Activated CD8-positive, alpha-beta T cell treated with anti-CD3 and anti-CD28 coated beads for 36 hours (primary cell): ENCODE data around the gene TMEM41B. TPM values are rescaled to one million over a fixed set of nuclear protein-coding genes. Genes with fewer than 3 reads are reported as not detected.
A peak's percentile ranks its signal among the peaks of the same experiment; 100 is the strongest.

Experiments
- ATAC-seq: fragments of 200-7000 bp; cut with Tn5 transposase; one replicate; pipeline ENCODE4 v1.10.0; 2021; ENCODE audit warnings: mild to moderate bottlenecking, moderate library complexity
- CTCF ChIA-PET: fragments of 350-600 bp; sonication (Branson Sonifier 250); formaldehyde crosslinking; loops from one replicate; lab custom pipeline; 2021; ENCODE audit warnings: antibody characterized with exemption; lab: Charles Lee
- POLR2A ChIA-PET: fragments of 350-600 bp; sonication (Branson Sonifier 250); formaldehyde crosslinking; loops from one replicate; lab custom pipeline; 2021; ENCODE audit warnings: antibody characterized with exemption; lab: Charles Lee
- DNase-seq: peaks from one replicate; pipeline ENCODE4 v3.0.0-alpha.2; 2020
- H3K27ac Mint-ChIP-seq: one replicate; pipeline ENCODE4 v1.8.0; 2021; ENCODE audit warnings: mild to moderate bottlenecking, mixed read lengths
- H3K27me3 Mint-ChIP-seq: one replicate; pipeline ENCODE4 v1.8.0; 2021; ENCODE audit warnings: mixed read lengths
- H3K36me3 Mint-ChIP-seq: one replicate; pipeline ENCODE4 v1.8.0; 2021; ENCODE audit warnings: low read depth, mixed read lengths
- H3K4me1 Mint-ChIP-seq: one replicate; pipeline ENCODE4 v1.8.0; 2021; ENCODE audit warnings: low read depth, mixed read lengths
- H3K4me3 Mint-ChIP-seq: one replicate; pipeline ENCODE4 v1.8.0; 2021; ENCODE audit warnings: mild to moderate bottlenecking, moderate library complexity, mixed read lengths
- H3K9me3 Mint-ChIP-seq: one replicate; pipeline ENCODE4 v1.8.0; 2021; ENCODE audit warnings: mixed read lengths
- intact Hi-C: fragments of 100-400 bp; cut with micrococcal nuclease; formaldehyde crosslinking; loops from one replicate; pipeline ENCODE4 v1.10.0; 2022
- total RNA-seq, 2 experiments: library from RNA; stranded (reverse); gene quantifications; one replicate each; pipeline ENCODE4 v1.2.3, GENCODE V29; 2021
- TF ChIP-seq, protein P1 (sequence below): fragments of 200-600 bp; IDR thresholded peaks from one replicate; pipeline ENCODE4 v1.8.0; 2022; ENCODE audit warnings: antibody characterized with exemption, mild to moderate bottlenecking

Gene TMEM41B
- total RNA-seq, 2 experiments from 2014 or later: 20.4 to 23.0 TPM

- POLR2A ChIA-PET: interaction anchor here (0.8 to 1.8 kb wide), 6 partner anchors 12 to 320 kb away, joined by 3 to 7 read pairs (median 5); partner anchors contain the start of genes DENND5A and ZNF143
- intact Hi-C loops: no loop called here
These were observed 82.6 kb downstream of the TMEM41B start for GRCh38 chr11:9231848-9232177.

More at GRCh38 chr11:9231848-9232177, 82.6 kb downstream of the TMEM41B start:
- peak overlapping the region; percentile 72 for H3K4me3 Mint-ChIP-seq
- H3K36me3 Mint-ChIP-seq: peaks cover 10% of the 10 kb centered on the region
- peaks cover 12% of the 10 kb centered on the region for H3K9me3 Mint-ChIP-seq
- peak; percentile 42 for ATAC-seq
- DNase-seq: no peak
- H3K27ac Mint-ChIP-seq: peak overlapping the region; percentile 82
- TF ChIP-seq, protein P1, sequence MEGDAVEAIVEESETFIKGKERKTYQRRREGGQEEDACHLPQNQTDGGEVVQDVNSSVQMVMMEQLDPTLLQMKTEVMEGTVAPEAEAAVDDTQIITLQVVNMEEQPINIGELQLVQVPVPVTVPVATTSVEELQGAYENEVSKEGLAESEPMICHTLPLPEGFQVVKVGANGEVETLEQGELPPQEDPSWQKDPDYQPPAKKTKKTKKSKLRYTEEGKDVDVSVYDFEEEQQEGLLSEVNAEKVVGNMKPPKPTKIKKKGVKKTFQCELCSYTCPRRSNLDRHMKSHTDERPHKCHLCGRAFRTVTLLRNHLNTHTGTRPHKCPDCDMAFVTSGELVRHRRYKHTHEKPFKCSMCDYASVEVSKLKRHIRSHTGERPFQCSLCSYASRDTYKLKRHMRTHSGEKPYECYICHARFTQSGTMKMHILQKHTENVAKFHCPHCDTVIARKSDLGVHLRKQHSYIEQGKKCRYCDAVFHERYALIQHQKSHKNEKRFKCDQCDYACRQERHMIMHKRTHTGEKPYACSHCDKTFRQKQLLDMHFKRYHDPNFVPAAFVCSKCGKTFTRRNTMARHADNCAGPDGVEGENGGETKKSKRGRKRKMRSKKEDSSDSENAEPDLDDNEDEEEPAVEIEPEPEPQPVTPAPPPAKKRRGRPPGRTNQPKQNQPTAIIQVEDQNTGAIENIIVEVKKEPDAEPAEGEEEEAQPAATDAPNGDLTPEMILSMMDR: no peak
- no peaks in the 10 kb centered on the region for H3K27me3 Mint-ChIP-seq
- CTCF ChIA-PET: interaction anchor here (0.7 to 0.8 kb wide), 2 partner anchors 21 to 275 kb away, joined by 3 read pairs; no protein-coding TSS in a partner anchor
- H3K4me1 Mint-ChIP-seq: peaks cover 52% of the 10 kb centered on the region

Other genes starting within 250 kb of the TMEM41B start
- not detected for gene SCUBE2, start 223.0 kb downstream of the TMEM41B start, total RNA-seq
- 10 to 100 TPM; 40.6 to 44.3 TPM for gene DENND5A, start 49.2 kb downstream of the TMEM41B start, total RNA-seq
- 100 to 1,000 TPM; 181 to 186 TPM for gene IPO7, start 70.1 kb upstream of the TMEM41B start, total RNA-seq
- gene ZNF143, start 146.4 kb upstream of the TMEM41B start, total RNA-seq: 10 to 100 TPM; 26.5 to 33.7 TPM